Esophagus (tissue), 2 donors: Measurements from ENCODE around the gene ZNF346. TPM values are rescaled to one million over a fixed set of nuclear protein-coding genes. Genes with fewer than 3 reads are reported as not detected.
A peak's percentile ranks its signal among the peaks of the same experiment; 100 is the strongest.
"Not testable (repeated sequence)": the region's sequence is repeated elsewhere in the genome, so short reads cannot be mapped to it uniquely, and the experiment has no call there.

Experiments
- H3K27ac ChIP-seq, 2 donors: one replicate each; pipeline ENCODE4 v1.5.1; 2013; ENCODE audit warnings: low read depth in 2 of 2, mild to moderate bottlenecking in 2 of 2, inconsistent platforms in 1 of 2, low read length in 1 of 2, moderate library complexity in 1 of 2
- H3K27me3 ChIP-seq, 2 donors: one replicate each; pipeline ENCODE4 v1.6.1; 2013; ENCODE audit warnings: low read length in 2 of 2, control low read depth in 1 of 2, mild to moderate bottlenecking in 1 of 2; ENCODE audit not compliant: insufficient read depth in 2 of 2, control insufficient read depth in 1 of 2
- H3K36me3 ChIP-seq, 2 donors: one replicate each; pipeline ENCODE4 v1.6.1; 2013; ENCODE audit warnings: low read length in 1 of 2; ENCODE audit not compliant: control insufficient read depth in 2 of 2, insufficient read depth in 2 of 2
- H3K4me1 ChIP-seq, 2 donors: one replicate each; pipeline ENCODE4 v1.6.1; 2013; ENCODE audit warnings: low read length in 1 of 2; ENCODE audit not compliant: control insufficient read depth in 2 of 2, insufficient read depth in 2 of 2
- H3K4me3 ChIP-seq, 2 donors: one replicate each; pipeline ENCODE4 v1.5.1; 2013; ENCODE audit warnings: low read length in 2 of 2, mild to moderate bottlenecking in 2 of 2, low read depth in 1 of 2, moderate library complexity in 1 of 2
- H3K9me3 ChIP-seq, 2 donors: one replicate each; pipeline ENCODE4 v1.6.1; 2013; ENCODE audit warnings: mild to moderate bottlenecking in 2 of 2, low read depth in 1 of 2, low read length in 1 of 2, moderate library complexity in 1 of 2; ENCODE audit not compliant: control insufficient read depth in 2 of 2, insufficient read depth in 1 of 2
- WGBS, 2 donors: extraction: QIAGEN DNeasy Blood & Tissue Kit; methylation state at CpG; one replicate each; pipeline ENCODE4 v1.1.7; 2013; 5-methylcytosine and 5-hydroxymethylcytosine counted together
- polyA plus RNA-seq, 2 donors: library from polyadenylated mRNA; stranded (reverse); fragments of 200-250 nt; gene quantifications; one replicate each; pipeline ENCODE4 v1.2.3, GENCODE V29; 2013
- donor health status: healthy with polysubstance abuse.
- donor health status: Bipolar disorder and iron deficiency.

Gene ZNF346
- polyA plus RNA-seq, 2 donors: 6.1 to 7.8 TPM

DNA sequence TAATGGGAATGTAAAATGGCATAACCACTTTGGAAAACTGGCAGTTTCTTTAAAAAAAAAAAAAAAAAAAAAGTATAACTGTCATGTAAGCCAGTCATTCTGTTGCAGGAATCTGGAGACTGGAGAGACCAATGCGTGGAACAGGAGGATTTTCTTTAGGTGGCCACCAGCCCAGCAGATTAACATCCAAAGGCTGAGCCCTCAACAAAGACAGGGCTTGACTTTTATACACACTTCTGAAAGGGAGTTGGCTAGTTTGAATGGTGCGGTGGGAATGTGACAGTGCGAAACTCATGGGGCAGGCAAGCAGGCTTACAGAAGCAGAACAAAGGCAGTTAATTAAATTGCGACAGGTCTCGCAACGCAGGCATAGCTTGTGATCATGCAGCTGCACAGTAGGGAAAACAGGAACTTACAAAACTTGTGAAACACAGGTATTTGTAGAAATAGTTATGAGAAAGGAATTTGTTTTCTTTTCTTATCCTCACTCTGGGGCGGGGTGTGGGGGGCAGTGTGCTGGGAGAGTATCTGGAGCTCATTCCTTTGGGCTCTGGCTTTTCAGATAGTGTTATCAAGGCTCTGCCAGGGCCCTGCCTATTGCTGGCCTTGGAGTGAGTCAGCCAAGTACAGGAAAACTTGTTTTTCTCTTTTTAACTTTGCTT is 27.9 kb upstream of the ZNF346 start:
- no peaks in the 10 kb centered on the region for H3K27me3 ChIP-seq
- peak overlapping the region in 1 of 2 donors; percentile 41 for H3K27ac ChIP-seq
- no peaks in the 10 kb centered on the region for H3K9me3 ChIP-seq
- H3K36me3 ChIP-seq: no peaks in the 10 kb centered on the region
- WGBS, 2 donors: 80 to 81% methylated on average over 7 of the region's 7 CpGs
- H3K4me3 ChIP-seq: no peak overlapping the region
- peaks cover 0 to 5% of the 10 kb centered on the region in 2 donors for H3K4me1 ChIP-seq

DNA sequence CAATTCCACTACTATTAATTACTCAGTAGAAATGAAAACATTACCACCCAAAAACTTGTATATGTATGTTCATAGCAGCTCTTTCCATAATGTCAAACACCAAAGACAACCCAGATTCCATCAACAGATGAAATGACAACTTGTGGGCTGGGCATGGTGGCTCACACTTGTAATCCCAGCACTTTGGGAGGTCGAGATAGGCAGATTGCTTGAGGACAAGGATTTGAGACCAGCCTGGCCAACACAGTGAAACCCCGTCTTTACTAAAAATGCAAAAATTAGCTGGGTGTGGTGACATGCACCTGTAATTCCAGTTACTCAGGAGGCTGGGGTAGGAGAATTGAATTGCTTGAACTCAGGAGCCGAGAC is 27.4 kb upstream of the ZNF346 start:
- Histone ChIP-seq H3K36me3 (no peaks in the 10 kb centered on the region), H3K4me1 (peaks cover 0 to 5% of the 10 kb centered on the region in 2 donors), H3K9me3 (no peaks in the 10 kb centered on the region), H3K27ac (peak overlapping the region in 1 of 2 donors; percentile 79), H3K4me3 (no peak overlapping the region), H3K27me3 (no peaks in the 10 kb centered on the region)
- WGBS, 2 donors: 90 to 91% methylated on average over 3 of the region's 3 CpGs

DNA sequence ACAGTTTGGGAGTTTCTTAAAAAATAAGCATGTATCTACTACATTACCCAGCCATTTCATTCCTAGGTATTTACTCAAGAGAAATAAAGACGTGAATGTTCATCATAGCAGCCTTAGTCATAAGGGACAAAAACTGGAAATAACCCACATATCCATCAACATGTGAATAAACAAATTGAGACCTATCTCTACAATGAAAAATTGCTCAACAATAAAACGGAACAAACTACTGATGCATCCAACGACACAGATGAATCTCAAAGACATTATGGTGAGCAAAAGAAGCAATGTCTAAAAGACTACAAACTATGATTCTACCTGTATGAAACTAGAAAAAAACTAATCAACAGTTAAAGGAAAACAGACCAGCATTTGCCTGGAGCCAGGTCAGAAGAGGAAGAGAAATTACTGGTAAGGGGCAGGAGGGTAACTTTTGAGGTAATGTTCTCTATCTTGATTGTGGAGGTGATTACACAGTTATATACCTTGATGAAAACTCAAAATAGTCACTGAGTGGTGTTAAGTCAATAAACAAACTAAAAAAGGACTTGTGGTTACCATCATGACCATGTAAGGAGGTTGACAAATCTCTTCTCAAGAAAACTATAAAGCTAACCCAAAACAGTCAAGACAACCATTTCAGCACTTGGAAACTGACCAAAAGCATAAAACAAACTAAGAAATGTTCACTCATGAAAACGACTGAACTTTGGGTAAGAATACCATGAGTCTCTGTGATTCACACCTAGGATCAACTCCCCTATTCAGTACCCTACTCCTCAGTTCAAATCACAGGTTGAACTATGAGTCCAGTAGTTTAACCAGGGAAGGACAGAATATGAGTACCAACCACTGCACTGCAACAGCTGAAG is 26.4 kb upstream of the ZNF346 start:
- no peaks in the 10 kb centered on the region for H3K36me3 ChIP-seq
- H3K27ac ChIP-seq: no peak overlapping the region
- H3K9me3 ChIP-seq: no peaks in the 10 kb centered on the region
- H3K27me3 ChIP-seq: no peaks in the 10 kb centered on the region
- peaks cover 0 to 5% of the 10 kb centered on the region in 2 donors for H3K4me1 ChIP-seq
- no peak overlapping the region for H3K4me3 ChIP-seq
- 43 to 44% methylated on average over 4 of the region's 4 CpGs for whole genome bisulfite sequencing, 2 donors

DNA sequence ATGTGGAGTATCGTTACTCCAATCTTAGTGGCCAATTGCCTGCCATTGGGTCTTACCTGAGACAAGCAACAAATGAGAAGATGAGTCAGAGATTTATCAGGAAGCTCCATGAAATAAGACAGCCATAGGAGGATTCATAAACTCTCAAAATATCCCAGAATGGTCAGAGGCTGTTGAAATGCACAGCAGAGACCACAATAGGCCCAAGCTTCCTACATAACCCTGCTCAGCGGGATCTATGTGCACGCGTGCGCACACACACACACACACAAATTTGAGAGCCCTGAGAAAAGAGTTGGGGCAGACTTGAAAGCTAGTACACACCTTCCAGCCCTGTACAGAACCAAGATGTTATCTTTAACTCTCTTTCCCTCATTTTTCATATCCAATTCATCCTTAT is 25.7 kb upstream of the ZNF346 start:
- H3K36me3 ChIP-seq: no peaks in the 10 kb centered on the region
- 89 to 92% methylated on average over 5 of the region's 5 CpGs for WGBS, 2 donors
- peaks cover 0 to 5% of the 10 kb centered on the region in 2 donors for H3K4me1 ChIP-seq
- H3K9me3 ChIP-seq: no peaks in the 10 kb centered on the region
- no peak overlapping the region for H3K27ac ChIP-seq
- H3K27me3 ChIP-seq: no peaks in the 10 kb centered on the region
- no peak overlapping the region for H3K4me3 ChIP-seq

DNA sequence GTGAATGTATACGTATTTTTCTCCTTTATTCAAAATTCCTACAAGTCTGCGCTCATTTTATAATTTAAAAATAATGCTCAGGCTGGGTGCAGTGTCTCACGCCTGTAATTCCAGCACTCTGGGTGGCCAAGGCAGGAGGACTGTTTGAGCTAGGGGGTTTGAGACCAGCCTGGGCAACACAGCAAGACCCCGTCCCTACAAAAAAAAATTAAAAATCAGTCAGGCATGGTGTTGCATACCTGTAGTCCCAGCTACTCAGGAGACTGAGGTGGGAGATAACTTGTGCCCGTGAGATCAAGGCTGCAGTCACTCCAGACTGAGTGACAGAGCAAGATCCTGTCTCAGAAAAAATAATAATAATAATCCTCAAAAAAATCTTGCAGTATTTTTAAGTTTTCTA is 23.7 kb upstream of the ZNF346 start:
- 97 to 98% methylated on average over 5 of the region's 5 CpGs for WGBS, 2 donors
- H3K4me3 ChIP-seq: no peak overlapping the region
- H3K4me1 ChIP-seq: peaks cover 0 to 5% of the 10 kb centered on the region in 2 donors
- no peaks in the 10 kb centered on the region for H3K36me3 ChIP-seq
- no peak overlapping the region for H3K27ac ChIP-seq
- no peaks in the 10 kb centered on the region for H3K9me3 ChIP-seq
- no peaks in the 10 kb centered on the region for H3K27me3 ChIP-seq

DNA sequence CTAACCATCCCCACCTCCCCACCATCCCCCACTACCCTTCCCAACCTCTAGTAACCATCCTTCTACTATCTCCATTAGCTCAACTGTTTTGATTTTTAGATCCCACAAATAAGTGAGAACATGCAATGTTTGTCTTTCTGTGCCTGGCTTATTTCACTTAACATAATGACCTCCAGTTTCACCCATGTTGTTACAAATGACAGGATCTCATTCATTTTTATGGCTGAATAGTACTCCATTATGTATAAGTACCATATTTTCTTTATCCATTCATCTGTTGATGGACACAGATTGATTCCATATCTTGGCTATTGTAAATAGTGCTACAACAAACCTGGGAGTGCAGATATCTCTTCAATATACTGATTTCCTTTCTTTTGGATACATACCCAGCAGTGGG is 23.0 kb upstream of the ZNF346 start:
- not testable (repeated sequence) for H3K27me3 ChIP-seq, H3K4me1 ChIP-seq, H3K4me3 ChIP-seq, H3K27ac ChIP-seq, H3K36me3 ChIP-seq, H3K9me3 ChIP-seq

DNA sequence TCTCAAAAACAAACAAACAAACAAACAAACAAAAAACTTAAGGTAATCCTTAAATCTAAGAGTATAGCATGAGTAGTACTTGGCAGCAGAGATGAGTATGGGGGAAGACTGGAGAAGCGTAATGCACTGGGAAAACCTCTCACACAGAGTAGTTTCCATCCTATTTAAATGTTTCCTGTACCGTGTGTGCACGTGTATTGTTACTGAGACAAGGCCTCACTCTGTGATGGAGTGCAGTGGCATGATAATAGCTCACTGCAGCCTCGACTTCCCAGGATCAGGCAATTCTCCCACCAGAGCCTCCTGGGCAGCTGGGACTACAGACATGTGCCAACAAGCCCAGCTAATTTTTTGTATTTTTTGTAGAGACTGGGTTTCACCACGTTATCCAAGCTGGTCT is 18.8 kb upstream of the ZNF346 start:
- no peaks in the 10 kb centered on the region for H3K36me3 ChIP-seq
- no peaks in the 10 kb centered on the region for H3K27me3 ChIP-seq
- H3K9me3 ChIP-seq: no peaks in the 10 kb centered on the region
- H3K4me1 ChIP-seq: no peaks in the 10 kb centered on the region
- WGBS, 2 donors: 58 to 66% methylated on average over 5 of the region's 5 CpGs
- no peak overlapping the region for H3K27ac ChIP-seq
- no peak overlapping the region for H3K4me3 ChIP-seq

DNA sequence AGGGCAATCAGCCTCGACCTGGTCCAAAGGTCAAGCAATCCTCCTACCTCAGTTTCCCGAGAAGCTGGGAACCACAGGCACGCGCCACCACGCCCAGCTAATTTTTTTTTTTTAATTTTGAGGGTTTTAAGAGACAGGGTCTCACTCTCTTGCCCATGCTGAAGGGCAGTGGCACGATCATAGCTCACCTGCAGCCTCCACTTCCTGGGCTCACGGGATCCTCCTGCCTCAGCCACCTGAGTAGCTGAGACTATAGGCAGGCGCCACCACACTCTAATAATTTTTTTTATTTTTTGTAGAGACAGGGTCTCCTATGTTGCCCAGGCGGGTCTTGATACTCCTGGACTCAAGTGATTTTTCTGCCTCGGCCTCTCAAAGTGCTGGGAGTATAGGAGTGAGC is 17.5 kb upstream of the ZNF346 start:
- no peak overlapping the region for H3K27ac ChIP-seq
- H3K4me3 ChIP-seq: peak overlapping the region in 1 of 2 donors; percentile 72
- no peaks in the 10 kb centered on the region for H3K9me3 ChIP-seq
- no peaks in the 10 kb centered on the region for H3K36me3 ChIP-seq
- no peaks in the 10 kb centered on the region for H3K4me1 ChIP-seq
- no peaks in the 10 kb centered on the region for H3K27me3 ChIP-seq
- 91 to 93% methylated on average over 10 of the region's 10 CpGs for WGBS, 2 donors

DNA sequence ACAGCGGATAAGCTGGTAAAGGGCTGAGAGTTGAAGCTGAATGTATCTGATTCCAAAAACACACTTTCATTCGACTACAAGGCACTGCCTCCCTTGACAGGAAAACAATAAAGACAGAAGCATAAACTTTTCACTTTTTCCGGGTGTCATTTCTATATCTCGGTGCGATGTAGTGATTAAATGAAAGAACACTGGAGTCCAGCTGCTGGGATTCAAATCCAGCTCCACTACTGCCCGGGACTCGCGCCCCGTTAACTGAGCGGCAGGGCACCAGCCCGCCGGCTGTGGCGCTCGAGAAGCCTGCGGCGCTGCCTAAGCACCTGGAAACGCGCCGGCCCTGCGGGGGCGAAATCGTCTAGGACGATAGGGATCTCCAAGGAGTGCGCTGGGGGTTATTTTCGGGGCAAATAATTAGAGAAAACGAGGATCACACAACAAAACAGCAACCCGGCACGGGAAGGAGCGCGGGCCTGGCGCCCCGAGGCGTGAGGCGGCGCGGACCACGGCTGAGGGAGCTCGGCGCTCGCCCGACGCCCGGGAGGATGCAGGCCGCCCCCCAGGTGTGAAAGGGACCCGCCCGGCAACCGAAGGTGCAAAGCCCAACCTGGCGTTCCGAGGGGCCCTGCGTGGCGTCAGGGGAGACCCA is 16.8 kb upstream of the ZNF346 start:
- H3K4me1 ChIP-seq: no peaks in the 10 kb centered on the region
- H3K9me3 ChIP-seq: no peaks in the 10 kb centered on the region
- peak overlapping the region; percentile 87 to 94 for H3K27ac ChIP-seq
- H3K36me3 ChIP-seq: no peaks in the 10 kb centered on the region
- peak overlapping the region; percentile 72 to 97 for H3K4me3 ChIP-seq
- 1% methylated on average over 51 of the region's 51 CpGs for WGBS, 2 donors
- no peaks in the 10 kb centered on the region for H3K27me3 ChIP-seq
